ENCODE results near the gene HK1.

HK1 gene

GRCh38 chr10:69367469-69367868, 89.2 kb downstream of the HK1 start:
- TF ChIP-seq, protein P1, sequence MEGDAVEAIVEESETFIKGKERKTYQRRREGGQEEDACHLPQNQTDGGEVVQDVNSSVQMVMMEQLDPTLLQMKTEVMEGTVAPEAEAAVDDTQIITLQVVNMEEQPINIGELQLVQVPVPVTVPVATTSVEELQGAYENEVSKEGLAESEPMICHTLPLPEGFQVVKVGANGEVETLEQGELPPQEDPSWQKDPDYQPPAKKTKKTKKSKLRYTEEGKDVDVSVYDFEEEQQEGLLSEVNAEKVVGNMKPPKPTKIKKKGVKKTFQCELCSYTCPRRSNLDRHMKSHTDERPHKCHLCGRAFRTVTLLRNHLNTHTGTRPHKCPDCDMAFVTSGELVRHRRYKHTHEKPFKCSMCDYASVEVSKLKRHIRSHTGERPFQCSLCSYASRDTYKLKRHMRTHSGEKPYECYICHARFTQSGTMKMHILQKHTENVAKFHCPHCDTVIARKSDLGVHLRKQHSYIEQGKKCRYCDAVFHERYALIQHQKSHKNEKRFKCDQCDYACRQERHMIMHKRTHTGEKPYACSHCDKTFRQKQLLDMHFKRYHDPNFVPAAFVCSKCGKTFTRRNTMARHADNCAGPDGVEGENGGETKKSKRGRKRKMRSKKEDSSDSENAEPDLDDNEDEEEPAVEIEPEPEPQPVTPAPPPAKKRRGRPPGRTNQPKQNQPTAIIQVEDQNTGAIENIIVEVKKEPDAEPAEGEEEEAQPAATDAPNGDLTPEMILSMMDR (IDR thresholded peaks at IDR 0.05) = no peak

- TF ChIP-seq, protein P1 (IDR thresholded peaks at IDR 0.05) = no peak
These were observed 94.1 kb downstream of the HK1 start for GRCh38 chr10:69372126-69372980.

- TF ChIP-seq, protein P1 (IDR thresholded peaks at IDR 0.05) = no peak
These were observed 95.9 kb downstream of the HK1 start for GRCh38 chr10:69374242-69374641.

GRCh38 chr10:69374931-69375306, 96.6 kb downstream of the HK1 start:
- TF ChIP-seq, protein P1 (IDR thresholded peaks at IDR 0.05) = no peak

DNA sequence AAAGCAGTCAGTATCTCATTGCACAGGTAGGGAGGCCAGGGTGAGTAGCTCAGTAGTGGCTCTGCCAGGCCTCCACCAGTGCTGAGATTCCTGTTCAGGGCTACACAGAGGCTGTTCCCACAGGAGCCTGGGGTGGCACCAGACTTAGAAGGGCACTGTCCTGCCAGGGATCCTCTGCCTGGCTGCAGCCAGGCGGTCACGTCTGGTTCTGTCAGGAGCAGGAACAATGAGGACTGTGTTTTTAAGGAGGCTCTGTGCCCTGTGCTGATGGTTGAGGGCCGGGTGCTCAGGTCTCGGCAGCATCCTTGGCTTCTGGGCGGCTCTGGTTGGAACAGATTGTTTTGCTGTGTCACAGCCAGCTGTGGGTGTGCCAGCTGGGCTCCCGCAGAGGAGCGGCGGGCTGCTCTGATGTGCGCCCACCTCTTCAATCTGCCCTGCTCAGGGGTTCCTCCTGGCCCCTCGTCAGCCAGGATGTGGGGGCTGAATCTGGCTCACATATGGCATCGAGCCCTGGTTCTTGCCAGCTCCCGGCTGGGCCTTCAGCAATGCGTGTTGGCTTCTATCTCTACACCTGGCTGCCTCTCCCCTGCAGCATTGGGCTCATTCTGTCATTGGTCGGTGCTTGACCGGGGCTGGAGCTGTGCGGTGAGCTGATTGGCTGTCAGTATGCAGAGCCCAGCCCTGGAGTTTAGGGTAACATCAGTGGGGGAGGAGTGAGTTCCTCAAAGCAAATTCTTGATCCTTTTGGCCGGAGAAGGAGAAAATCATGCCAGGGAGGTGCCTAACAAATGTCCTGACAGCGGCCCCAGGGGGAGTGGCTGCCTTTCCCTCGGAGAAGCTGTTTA, 97.2 kb downstream of the HK1 start:
- TF ChIP-seq, protein P1 (IDR thresholded peaks at IDR 0.05) = no peak

GRCh38 chr10:69376662-69377061, 98.4 kb downstream of the HK1 start:
- TF ChIP-seq, protein P1 (IDR thresholded peaks at IDR 0.05) = no peak

DNA sequence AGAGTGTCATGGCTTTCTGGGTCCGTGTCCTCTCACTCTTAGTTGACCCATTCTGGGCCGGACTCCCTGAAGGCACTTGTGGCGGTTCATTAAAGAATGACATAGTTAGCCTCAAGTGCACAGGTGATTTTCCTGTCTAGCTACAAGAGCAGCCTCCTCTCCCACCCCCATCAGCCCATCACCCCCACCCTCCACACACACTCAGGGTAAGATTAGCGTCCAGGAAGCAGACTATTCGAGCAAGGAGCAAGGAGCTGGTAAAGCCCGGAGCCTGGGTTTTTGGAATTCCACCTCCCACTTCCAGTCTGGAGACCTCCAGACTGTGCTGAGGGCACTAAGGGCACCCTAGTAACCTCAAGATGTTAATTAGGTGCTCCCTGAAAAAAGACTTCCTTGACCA, 98.9 kb downstream of the HK1 start:
- TF ChIP-seq, protein P1 (IDR thresholded peaks at IDR 0.05) = no peak
